Right lobe of liver (tissue), 6 donors: ENCODE results near the gene ZNF230. TPM values are rescaled to one million over a fixed set of nuclear protein-coding genes. Genes with fewer than 3 reads are reported as not detected.

Experiments used
- ATAC-seq, 4 donors: fragments of 200-7000 bp; cut with Tn5 transposase; one replicate each; pipeline ENCODE4 v1.9.1; 2020; ENCODE audit warnings: mild to moderate bottlenecking in 4 of 4, moderate library complexity in 4 of 4
- DNase-seq, 3 donors: peaks; one replicate each; pipeline ENCODE4 v3.0.0-alpha.2; 2020
- H3K27ac ChIP-seq, 3 donors: fragments of 200-600 bp; one replicate each; pipeline ENCODE4 v1.8.0; 2022
- H3K27me3 ChIP-seq, 2 donors: fragments of 200-600 bp; one replicate each; pipeline ENCODE4 v1.8.0; 2022
- H3K36me3 ChIP-seq, 4 donors: fragments of 200-600 bp; sonication (generic) in 1 of 4; one replicate each; pipeline versions ENCODE4 v1.5.1 to v1.8.0; 2017 to 2022; ENCODE audit warnings: control low read depth in 1 of 4
- H3K4me1 ChIP-seq, 4 donors: fragments of 200-600 bp; sonication (generic) in 1 of 4; one replicate each; pipeline versions ENCODE4 v1.5.1 to v1.8.0; 2017 to 2022; ENCODE audit warnings: control low read depth in 1 of 4
- H3K4me3 ChIP-seq, 3 donors: fragments of 200-600 bp; one replicate each; pipeline ENCODE4 v1.8.0; 2022
- H3K9me3 ChIP-seq, 4 donors: fragments of 200-600 bp; sonication (generic) in 1 of 4; one replicate each; pipeline versions ENCODE4 v1.5.1 to v1.8.0; 2017 to 2022; ENCODE audit warnings: control low read depth in 1 of 4
- CTCF ChIP-seq, 4 donors: fragments of 200-600 bp in 3 of 4; fragments of 450-650 bp in 1 of 4; IDR thresholded peaks; one replicate each; pipeline versions ENCODE4 v1.5.1 to v1.8.0; 2016 to 2022; ENCODE audit warnings: antibody characterized with exemption in 4 of 4, mild to moderate bottlenecking in 2 of 4
- POLR2A ChIP-seq: fragments of 450-650 bp; IDR thresholded peaks from one replicate; pipeline ENCODE4 v1.6.1; 2017; ENCODE audit warnings: antibody characterized with exemption, mild to moderate bottlenecking
- WGBS: methylation state at CpG from one replicate; pipeline ENCODE4 v1.1.6; 2018; ENCODE audit warnings: low coverage, low lambda C conversion rate; ENCODE audit not compliant: insufficient coverage; ENCODE audit errors: missing lambda C conversion rate; 5-methylcytosine and 5-hydroxymethylcytosine counted together
- intact Hi-C, 2 donors: fragments of 100-400 bp; cut with DNase I; formaldehyde crosslinking; loops; one replicate each; pipeline versions ENCODE4 v1.11.2 to v1.14.1; 2022
- total RNA-seq, 6 experiments: library from RNA; depleted of rRNA in 2 of 6; stranded (reverse); fragments of >200 nt in 2 of 6; fragmentation: NEBNext Ultra II Directional in 3 of 6; extraction: Animal tissue kit (Norgen Biotek cat#: 25700) in 3 of 6; gene quantifications; one replicate each; pipeline versions ENCODE4 v1.1.0 to v1.2.4, GENCODE V29; 2016 to 2023
- donor health status: DM: no; HTN: yes; CAD: no.
- donor health status: DM: no; HTN: no; CAD: no.
- donor health status: DM: no; HTN: no; CAD: no.
- donor health status: DM: no; HTN: yes; CAD: no.
- donor health status: DM: no; HTN: yes; CAD: no.

Gene ZNF230
- total RNA-seq, 6 experiments from 2014 or later, result 1.0 to 5.8 (median 1.8) TPM

DNA sequence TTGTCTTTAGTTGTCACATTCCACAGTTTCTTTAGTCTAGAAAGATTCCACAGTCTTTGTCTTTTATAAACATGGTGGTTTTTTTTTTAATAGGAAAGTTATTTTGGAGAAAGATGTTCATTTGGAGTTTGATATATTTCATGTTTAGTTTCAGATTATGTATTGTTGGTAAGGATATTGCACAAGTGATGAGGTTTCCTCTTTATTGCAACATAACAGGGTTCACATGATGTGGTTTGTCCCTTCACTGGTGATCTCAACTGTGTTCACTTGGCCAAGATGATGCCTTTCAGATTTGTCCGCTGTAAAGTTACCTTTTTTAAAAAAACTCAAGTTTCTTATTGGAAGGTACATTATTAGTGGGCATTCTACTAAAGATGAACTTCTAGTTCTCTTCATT lies 3.2 kb downstream of the ZNF230 start:
- Histone ChIP-seq H3K27ac (no peak overlapping the region), H3K4me1 (peaks cover 0 to 8% (median 0%) of the 10 kb centered on the region in 4 donors), H3K4me3 (no peak overlapping the region), H3K9me3 (peaks cover 0 to 29% (median 8%) of the 10 kb centered on the region in 4 donors), H3K36me3 (peaks cover 0 to 35% (median 24%) of the 10 kb centered on the region in 4 donors), H3K27me3 (no peaks in the 10 kb centered on the region)
- 50% methylated on average over 1 of the region's 1 CpG for WGBS
- ATAC-seq (no peak), DNase-seq (no peak)
- TF ChIP-seq CTCF (IDR thresholded peaks at IDR 0.05) (no peak), POLR2A (no peak)
- intact Hi-C loops, result no loop called here

- no peak overlapping the region for H3K27ac ChIP-seq
- H3K27me3 ChIP-seq, result no peaks in the 10 kb centered on the region
- intact Hi-C loops, result no loop called here
- ATAC-seq (no peak), DNase-seq (no peak)
- H3K4me3 ChIP-seq, result no peak overlapping the region
- H3K4me1 ChIP-seq, result peaks cover 0 to 8% (median 0%) of the 10 kb centered on the region in 4 donors
- H3K9me3 ChIP-seq, result peaks cover 0 to 38% (median 8%) of the 10 kb centered on the region in 4 donors
- 100% methylated on average over 5 of the region's 6 CpGs for WGBS
- H3K36me3 ChIP-seq, result peaks cover 0 to 44% (median 26%) of the 10 kb centered on the region in 4 donors
- no peak for TF ChIP-seq CTCF (IDR thresholded peaks at IDR 0.05)
- no peak for TF ChIP-seq POLR2A
Measured at GRCh38 chr19:44007473-44007872, 4.7 kb downstream of the ZNF230 start.

DNA sequence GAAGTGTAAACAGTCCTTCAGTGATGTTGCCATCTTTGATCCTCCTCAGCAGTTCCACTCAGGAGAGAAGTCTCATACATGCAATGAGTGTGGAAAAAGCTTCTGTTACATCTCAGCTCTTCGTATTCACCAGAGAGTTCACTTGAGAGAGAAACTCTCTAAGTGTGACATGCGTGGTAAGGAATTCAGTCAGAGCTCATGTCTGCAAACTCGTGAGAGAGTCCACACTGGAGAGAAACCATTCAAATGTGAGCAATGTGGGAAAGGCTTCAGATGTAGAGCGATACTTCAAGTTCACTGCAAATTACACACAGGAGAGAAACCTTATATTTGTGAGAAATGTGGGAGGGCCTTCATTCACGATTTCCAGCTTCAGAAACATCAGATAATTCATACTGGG lies 7.7 kb downstream of the ZNF230 start:
- TF ChIP-seq POLR2A (no peak), CTCF (IDR thresholded peaks at IDR 0.05) (no peak)
- DNase-seq (no peak), ATAC-seq (no peak)
- H3K27me3 ChIP-seq, result no peaks in the 10 kb centered on the region
- 93% methylated on average over 4 of the region's 5 CpGs for WGBS
- H3K4me3 ChIP-seq, result no peak overlapping the region
- H3K36me3 ChIP-seq, result peaks cover 0 to 44% (median 26%) of the 10 kb centered on the region in 4 donors
- intact Hi-C loops, result no loop called here
- peaks cover 0 to 37% (median 9%) of the 10 kb centered on the region in 4 donors for H3K9me3 ChIP-seq
- no peak overlapping the region for H3K27ac ChIP-seq
- H3K4me1 ChIP-seq, result no peaks in the 10 kb centered on the region

DNA sequence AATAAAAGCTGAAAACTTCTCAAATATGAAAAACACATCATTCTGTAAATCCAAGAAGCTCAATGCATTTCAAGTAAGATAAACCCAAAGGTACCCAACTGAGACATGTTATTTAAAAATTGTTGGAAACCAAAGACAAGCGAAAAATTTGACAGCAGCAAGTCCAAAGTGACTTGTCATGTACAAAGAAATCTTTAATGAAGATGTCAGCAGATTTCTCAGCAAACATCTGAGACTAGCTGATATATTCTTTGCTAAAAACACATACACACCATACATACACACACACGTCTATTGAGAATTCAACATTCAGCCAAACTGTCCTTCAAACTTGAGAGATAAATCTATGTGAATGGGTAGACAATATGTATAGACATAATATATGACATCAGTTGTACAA lies 16.7 kb downstream of the ZNF230 start:
- DNase-seq (no peak), ATAC-seq (no peak)
- H3K4me1 ChIP-seq, result no peaks in the 10 kb centered on the region
- H3K36me3 ChIP-seq, result no peaks in the 10 kb centered on the region
- no peaks in the 10 kb centered on the region for H3K27me3 ChIP-seq
- intact Hi-C loops, result no loop called here
- peaks cover 0 to 3% (median 0%) of the 10 kb centered on the region in 4 donors for H3K9me3 ChIP-seq
- WGBS, result 25% methylated on average over 2 of the region's 2 CpGs
- TF ChIP-seq CTCF (IDR thresholded peaks at IDR 0.05) (no peak), POLR2A (no peak)
- H3K27ac ChIP-seq, result no peak overlapping the region
- H3K4me3 ChIP-seq, result no peak overlapping the region

GRCh38 chr19:44021221-44021620 lies 18.5 kb downstream of the ZNF230 start:
- no peak overlapping the region for H3K4me3 ChIP-seq
- TF ChIP-seq CTCF (IDR thresholded peaks at IDR 0.05), result no peak
- DNase-seq (no peak), ATAC-seq (no peak)
- no peaks in the 10 kb centered on the region for H3K4me1 ChIP-seq
- intact Hi-C loops, result no loop called here
- no peaks in the 10 kb centered on the region for H3K36me3 ChIP-seq
- no peaks in the 10 kb centered on the region for H3K27me3 ChIP-seq
- H3K27ac ChIP-seq, result no peak overlapping the region
- H3K9me3 ChIP-seq, result no peaks in the 10 kb centered on the region
